ENCODE data around the gene LENG8. TPM values are rescaled to one million over a fixed set of nuclear protein-coding genes. Genes with fewer than 3 reads are reported as not detected.

LENG8 gene
- total RNA-seq, 3 donors from 2014 or later (not counting 1 experiment from before 2014, with no cell fraction given), result 479 to 563 (median 507) TPM

DNA sequence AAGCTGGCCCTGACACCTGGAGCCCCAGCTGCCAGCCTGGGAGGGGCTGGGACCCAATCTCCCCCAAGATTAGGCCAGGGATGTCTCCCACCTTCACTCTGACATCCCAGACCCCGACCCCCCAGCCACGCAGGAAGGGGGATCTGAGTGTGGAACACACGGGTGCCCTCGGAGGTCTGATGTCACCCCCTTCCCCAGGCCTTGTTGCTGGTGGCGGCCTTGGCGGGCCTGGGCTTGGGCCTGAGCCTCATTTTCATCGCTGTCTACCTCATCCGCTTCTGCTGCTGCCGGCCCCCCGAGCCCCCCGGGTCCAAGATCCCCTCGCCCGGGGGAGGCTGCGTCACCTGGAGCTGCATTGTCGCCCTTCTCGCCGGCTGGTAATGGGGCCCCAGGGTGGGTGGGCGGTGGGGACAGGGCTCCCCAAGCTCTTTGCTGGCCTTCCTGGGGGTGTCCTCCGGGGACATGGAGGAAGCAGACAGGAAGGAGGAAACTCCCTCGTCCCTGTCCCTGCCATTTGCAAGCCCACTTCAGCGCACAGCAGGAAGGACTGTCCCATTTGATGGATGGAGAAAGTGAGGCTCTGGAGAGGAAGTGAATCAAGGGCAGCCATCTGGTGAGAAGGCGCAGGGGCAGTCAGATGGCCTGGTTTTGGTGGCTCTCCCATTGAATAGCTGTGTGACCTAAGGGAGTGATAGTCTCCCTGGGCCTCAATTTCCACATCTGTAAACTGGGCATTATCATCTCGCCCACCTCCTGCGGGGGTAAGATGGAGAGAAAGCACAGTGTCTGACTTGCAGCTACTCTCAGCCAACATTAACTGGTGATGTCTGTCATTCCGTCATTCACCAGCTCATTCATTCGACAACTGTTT, 29.8 kb upstream of the LENG8 start:
- Mint-ChIP-seq H3K36me3 (no peaks in the 10 kb centered on the region), H3K4me1 (peaks cover 16 to 25% of the 10 kb centered on the region in 2 donors), H3K27me3 (ENCODE audit: low read depth in 2 of 2) (peaks cover 15 to 28% of the 10 kb centered on the region in 2 donors), H3K9me3 (peaks cover 1 to 2% of the 10 kb centered on the region in 2 donors), H3K27ac (no peak overlapping the region), H3K4me3 (no peak overlapping the region)
- DNase-seq (no peak), ATAC-seq (no peak)
- H3K4me1 ChIP-seq (ENCODE audit: control insufficient read depth, insufficient read depth, low read length), result peaks cover 34% of the 10 kb centered on the region
- H3K27me3 ChIP-seq (ENCODE audit: control insufficient read depth, insufficient read depth, low read length), result peaks cover 21% of the 10 kb centered on the region
- H3K9me3 ChIP-seq (ENCODE audit: control insufficient read depth, insufficient read depth, low read length), result no peaks in the 10 kb centered on the region
- 89% methylated on average over 26 of the region's 26 CpGs for WGBS (ENCODE audit: insufficient coverage)
- intact Hi-C loops (cut with micrococcal nuclease), result no loop called here
- TF ChIP-seq, protein P1, sequence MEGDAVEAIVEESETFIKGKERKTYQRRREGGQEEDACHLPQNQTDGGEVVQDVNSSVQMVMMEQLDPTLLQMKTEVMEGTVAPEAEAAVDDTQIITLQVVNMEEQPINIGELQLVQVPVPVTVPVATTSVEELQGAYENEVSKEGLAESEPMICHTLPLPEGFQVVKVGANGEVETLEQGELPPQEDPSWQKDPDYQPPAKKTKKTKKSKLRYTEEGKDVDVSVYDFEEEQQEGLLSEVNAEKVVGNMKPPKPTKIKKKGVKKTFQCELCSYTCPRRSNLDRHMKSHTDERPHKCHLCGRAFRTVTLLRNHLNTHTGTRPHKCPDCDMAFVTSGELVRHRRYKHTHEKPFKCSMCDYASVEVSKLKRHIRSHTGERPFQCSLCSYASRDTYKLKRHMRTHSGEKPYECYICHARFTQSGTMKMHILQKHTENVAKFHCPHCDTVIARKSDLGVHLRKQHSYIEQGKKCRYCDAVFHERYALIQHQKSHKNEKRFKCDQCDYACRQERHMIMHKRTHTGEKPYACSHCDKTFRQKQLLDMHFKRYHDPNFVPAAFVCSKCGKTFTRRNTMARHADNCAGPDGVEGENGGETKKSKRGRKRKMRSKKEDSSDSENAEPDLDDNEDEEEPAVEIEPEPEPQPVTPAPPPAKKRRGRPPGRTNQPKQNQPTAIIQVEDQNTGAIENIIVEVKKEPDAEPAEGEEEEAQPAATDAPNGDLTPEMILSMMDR (IDR thresholded peaks at IDR 0.05), result no peak
- no peak overlapping the region for H3K27ac ChIP-seq (ENCODE audit: low read length)
- no peak overlapping the region for H3K4me3 ChIP-seq (ENCODE audit: low read length)
- H3K36me3 ChIP-seq (ENCODE audit: control insufficient read depth, insufficient read depth, low read length), result no peaks in the 10 kb centered on the region

DNA sequence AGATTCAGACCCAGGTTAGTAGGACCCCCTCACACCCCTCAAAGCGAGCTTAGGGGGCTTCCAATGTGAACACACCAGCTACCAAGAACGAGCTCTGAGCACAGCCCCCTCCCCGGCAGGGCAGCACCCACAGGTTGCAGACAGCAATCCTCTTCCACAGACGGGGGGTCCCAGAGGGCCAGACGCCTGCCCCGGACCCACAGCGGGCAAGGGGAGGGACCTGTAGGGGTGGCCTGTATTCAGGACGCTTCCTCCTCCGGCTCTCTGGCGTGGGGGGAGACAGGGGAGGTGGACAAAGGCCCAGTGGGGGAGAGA, 29.0 kb upstream of the LENG8 start:
- TF ChIP-seq, protein P1 (IDR thresholded peaks at IDR 0.05), result no peak
- H3K27me3 Mint-ChIP-seq (ENCODE audit: low read depth in 2 of 2), result peaks cover 15 to 24% of the 10 kb centered on the region in 2 donors

DNA sequence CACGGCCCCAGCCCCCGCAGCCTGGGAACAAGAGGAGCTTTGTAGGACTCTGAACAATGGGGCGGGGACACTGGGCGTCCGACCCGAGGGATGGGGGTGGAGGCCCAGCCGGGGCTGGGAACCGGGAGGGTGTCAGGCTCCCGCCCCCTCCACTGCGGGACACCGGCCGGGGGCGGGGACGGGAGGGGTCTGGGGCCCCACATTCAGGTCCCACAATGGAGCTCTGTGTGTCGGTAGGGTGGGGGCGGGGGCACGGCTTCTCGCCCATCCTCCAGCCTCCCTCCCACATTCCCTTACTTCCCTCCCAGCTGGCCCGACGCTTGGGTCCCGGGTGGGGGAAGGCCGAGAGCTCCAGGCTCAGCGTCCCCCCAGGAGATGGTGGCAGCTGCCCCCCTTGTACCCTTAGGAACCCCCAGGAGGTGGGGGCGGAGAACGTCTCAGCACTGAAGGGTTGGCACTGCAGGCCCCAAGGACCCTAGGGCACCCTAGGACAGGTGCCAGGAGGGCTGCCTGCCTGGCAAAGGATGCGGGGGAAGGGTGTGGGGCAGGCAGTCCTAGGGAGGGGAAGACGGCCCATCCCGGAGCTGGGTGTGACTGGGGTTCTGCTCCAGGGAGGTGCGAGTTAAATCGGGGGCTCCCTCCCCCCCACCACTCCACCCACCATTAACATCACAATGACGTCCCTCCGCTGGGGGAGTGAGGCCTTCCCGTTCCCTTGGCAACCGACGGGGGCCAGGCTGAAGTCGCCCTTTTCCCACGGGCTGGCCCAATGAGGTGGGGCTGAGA, 28.4 kb upstream of the LENG8 start:
- Mint-ChIP-seq H3K36me3 (no peaks in the 10 kb centered on the region), H3K27ac (no peak overlapping the region), H3K27me3 (ENCODE audit: low read depth in 2 of 2) (peaks cover 15 to 24% of the 10 kb centered on the region in 2 donors), H3K4me3 (no peak overlapping the region), H3K4me1 (peaks cover 16 to 22% of the 10 kb centered on the region in 2 donors), H3K9me3 (no peaks in the 10 kb centered on the region)
- Histone ChIP-seq H3K27ac (ENCODE audit: low read length) (no peak overlapping the region), H3K4me3 (ENCODE audit: low read length) (no peak overlapping the region), H3K9me3 (ENCODE audit: control insufficient read depth, insufficient read depth, low read length) (no peaks in the 10 kb centered on the region), H3K4me1 (ENCODE audit: control insufficient read depth, insufficient read depth, low read length) (peaks cover 31% of the 10 kb centered on the region), H3K36me3 (ENCODE audit: control insufficient read depth, insufficient read depth, low read length) (no peaks in the 10 kb centered on the region), H3K27me3 (ENCODE audit: control insufficient read depth, insufficient read depth, low read length) (peaks cover 10% of the 10 kb centered on the region)
- 70% methylated on average over 30 of the region's 37 CpGs for WGBS (ENCODE audit: insufficient coverage)
- ATAC-seq, result no peak
- intact Hi-C loops (cut with micrococcal nuclease), result no loop called here
- DNase-seq, result no peak
- TF ChIP-seq, protein P1 (IDR thresholded peaks at IDR 0.05), result no peak

More for the DNA sequence above, 29.0 kb upstream of the LENG8 start:
- intact Hi-C loops (cut with micrococcal nuclease), result no loop called here
- Histone ChIP-seq H3K4me1 (ENCODE audit: control insufficient read depth, insufficient read depth, low read length) (peaks cover 34% of the 10 kb centered on the region), H3K27ac (ENCODE audit: low read length) (no peak overlapping the region), H3K36me3 (ENCODE audit: control insufficient read depth, insufficient read depth, low read length) (no peaks in the 10 kb centered on the region), H3K27me3 (ENCODE audit: control insufficient read depth, insufficient read depth, low read length) (peaks cover 13% of the 10 kb centered on the region), H3K9me3 (ENCODE audit: control insufficient read depth, insufficient read depth, low read length) (no peaks in the 10 kb centered on the region), H3K4me3 (ENCODE audit: low read length) (no peak overlapping the region)
- DNase-seq (no peak), ATAC-seq (no peak)
- peaks cover 16 to 22% of the 10 kb centered on the region in 2 donors for H3K4me1 Mint-ChIP-seq
- 74% methylated on average over 10 of the region's 10 CpGs for WGBS (ENCODE audit: insufficient coverage)
- H3K36me3 Mint-ChIP-seq, result no peaks in the 10 kb centered on the region
- H3K27ac Mint-ChIP-seq, result no peak overlapping the region
- no peak overlapping the region for H3K4me3 Mint-ChIP-seq
- H3K9me3 Mint-ChIP-seq, result no peaks in the 10 kb centered on the region

Data from natural killer cell (primary cell).